DLD1 (cell line): ENCODE results near the gene ERC1.
"Not testable (repeated sequence)": the region's sequence is repeated elsewhere in the genome, so short reads cannot be mapped to it uniquely, and the experiment has no call there.

Experiments
- in situ Hi-C: cut with HindIII; loops from 2 replicates; pipeline ENCODE4 v1.10.0; 2017; ENCODE audit warnings: low sequenced_read_pairs

The ERC1 gene

DNA sequence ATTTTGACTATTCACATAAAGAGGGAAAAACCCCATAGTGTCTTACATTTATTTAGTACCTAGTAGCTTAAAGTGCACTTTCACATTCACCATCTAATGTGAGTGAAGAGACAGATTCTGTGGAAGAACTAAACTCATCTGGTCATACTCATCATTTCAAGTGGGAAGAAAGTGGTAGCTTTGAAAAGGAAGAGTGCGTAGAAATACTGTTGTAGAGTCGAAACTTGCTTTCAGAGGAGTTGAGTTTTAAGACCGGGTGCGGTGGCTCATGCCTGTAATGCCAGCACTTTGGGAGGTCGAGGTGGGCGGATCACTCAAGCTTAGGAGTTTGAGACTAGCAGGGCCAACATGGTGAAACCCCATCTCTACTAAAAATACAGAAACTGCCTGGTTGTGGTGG, 222.2 kb downstream of the ERC1 start:
- in situ Hi-C loops: no loop called here

- in situ Hi-C loops: no loop called here
These were observed 222.7 kb downstream of the ERC1 start for GRCh38 chr12:1213618-1214205.

- in situ Hi-C loops: no loop called here
These were observed 225.5 kb downstream of the ERC1 start for GRCh38 chr12:1216560-1216959.

DNA sequence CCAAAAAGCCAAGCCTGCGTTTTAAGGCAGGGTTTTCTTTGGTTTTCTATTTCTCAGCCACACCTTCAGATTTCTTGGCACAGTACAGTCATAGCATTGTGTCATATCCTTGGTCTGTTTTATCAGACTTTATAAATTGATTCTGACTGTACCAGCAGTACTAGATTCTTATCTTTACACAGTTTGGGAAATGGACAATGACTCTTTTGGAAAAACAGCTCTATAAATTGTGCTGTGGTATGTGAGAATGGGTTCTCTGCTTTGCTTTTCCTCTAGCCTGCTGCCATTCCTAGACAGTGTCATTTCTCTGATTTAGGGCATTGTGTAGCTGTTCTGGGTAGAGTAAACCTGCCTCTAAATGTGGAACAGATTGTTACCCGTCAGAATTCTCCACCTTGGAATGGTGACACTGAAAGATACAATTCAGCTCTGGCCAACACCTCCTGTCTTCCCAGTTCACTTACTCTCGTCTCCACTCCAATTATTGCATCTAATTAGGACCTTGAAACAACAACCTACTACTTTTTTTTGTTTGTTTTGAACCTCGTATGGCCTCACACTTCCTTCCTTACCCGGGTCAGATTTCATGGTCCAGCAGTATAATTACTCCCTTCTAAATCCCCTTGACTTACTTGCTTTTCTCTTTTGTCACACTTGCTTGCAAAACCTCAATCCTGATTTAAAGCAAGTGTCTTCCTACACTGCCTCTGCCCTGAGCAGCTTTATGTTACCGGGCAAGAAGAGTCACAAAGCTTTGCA, 226.3 kb downstream of the ERC1 start:
- in situ Hi-C loops: no loop called here

DNA sequence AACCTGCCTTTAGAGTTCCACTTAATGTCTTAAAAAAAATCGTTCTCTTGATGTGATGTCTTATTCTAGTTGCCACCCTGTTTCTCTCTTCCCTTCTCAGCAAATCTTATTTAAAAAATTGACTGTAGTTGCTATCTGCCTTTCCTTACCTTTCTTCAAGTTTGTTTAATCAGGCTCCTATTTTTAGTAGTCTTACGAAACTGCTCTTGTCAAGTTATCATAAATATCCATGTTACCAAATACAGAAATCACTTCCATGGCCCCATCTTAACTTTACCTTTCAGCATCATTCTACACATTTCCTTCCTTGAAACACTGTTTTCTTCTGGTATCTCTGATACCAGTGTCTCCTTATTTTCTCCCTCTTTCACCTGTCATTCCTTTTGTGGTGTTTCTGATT, 227.3 kb downstream of the ERC1 start:
- in situ Hi-C loops: no loop called here

DNA sequence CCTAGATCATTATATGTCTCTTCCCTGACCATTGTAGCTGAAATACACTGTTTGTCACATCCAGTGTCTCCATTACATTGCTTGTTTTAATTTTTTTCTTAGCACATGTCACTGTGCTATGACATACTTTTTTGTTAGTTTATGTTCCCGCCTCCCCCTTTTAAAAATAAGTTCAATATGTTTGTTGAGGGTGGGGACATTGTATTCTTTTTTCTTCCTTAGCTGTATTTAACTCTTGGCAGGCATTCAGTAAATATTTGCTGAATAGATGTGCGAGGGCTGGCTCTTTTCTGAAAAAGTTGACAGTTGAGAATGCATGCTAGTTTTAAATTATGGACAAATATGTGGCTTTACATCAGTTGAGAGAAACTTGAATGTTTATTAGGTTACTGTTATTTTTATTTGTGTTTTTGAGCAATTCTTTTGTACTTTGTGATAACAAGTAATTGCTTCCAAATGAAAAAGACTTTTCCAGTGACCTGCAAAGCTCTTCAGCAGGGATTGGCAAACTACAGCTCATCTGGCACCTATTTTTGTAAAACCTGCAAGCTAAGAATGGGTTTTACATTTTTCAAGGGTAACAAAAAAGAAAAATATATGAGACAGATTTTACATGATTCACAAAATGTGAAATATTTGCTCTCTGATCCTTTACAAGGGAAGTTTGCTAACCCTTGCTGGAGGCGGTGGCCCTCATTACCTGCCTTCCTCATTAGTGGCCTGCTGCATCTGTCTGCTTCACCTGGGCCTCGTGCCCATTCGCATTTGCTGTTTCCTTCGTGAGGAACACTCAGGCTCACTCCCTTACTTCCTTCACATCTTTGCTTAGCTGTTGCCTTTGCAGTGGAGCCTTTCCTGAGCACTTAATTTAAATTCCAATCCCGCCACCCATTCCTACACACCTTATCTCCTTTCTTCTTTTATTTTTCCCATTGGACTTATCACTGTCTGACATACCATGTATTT, 229.4 kb downstream of the ERC1 start:
- in situ Hi-C loops: no loop called here

- in situ Hi-C loops: no loop called here
These were observed 232.0 kb downstream of the ERC1 start for GRCh38 chr12:1222858-1223639.

DNA sequence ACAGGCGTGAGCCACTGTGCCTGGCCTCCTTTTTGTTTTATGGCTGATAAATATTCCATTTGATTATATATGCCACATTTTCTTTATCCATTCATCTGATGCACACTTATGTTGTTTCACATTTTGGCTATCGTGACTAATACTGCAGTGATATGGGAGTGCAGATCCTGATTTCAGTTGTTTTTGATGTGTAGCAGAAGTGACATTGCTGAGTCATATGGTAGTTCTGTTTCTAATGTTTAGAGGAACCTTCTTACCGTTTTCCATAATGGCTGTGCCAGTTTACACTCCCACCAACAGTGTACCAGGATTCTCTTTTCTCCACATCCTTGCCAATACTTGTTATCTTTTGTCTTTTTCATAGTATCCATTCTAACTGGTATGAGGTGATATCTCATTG, 235.9 kb downstream of the ERC1 start:
- in situ Hi-C loops: no loop called here

DNA sequence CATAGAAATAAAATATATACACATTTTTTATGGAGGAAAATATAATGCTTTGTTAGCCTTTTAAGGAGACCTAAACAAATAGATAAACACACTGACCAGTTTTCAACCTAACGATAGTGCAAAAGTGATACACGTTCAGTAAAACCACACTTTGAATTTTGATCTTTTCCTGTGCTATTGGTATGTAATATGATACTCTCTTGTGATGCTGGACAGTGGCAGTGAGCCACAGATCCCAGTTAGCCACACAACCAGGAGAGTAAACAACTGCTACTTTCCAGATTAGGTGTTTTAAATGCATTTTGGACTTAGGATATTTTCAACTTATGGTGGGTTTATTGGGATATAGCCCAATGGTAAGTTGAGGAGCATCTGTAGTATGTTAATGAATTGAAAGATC, 243.1 kb downstream of the ERC1 start:
- in situ Hi-C loops: no loop called here

GRCh38 chr12:1246637-1247036, 255.6 kb downstream of the ERC1 start:
- in situ Hi-C loops: no loop called here

DNA sequence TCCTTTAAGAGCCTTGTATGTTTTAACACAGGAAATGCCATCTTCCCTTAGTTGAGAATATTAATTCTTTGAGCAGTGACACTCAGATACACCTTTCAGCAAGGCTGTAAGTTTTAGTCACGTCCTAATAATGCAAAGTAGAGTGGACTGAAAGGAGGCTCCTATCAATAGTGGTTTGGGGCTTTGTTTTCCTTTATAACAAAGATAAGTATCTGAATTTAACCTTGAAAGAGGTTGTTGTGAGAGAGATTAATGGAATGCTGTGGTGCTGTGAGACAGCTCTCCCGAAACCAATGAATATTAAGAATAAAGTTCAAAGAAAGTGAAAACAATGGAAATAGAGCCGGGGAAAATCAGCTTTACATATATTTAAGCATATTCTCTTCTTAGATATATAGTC, 259.6 kb downstream of the ERC1 start:
- in situ Hi-C loops: no loop called here

GRCh38 chr12:1252758-1253157, 261.7 kb downstream of the ERC1 start:
- in situ Hi-C loops: no loop called here

DNA sequence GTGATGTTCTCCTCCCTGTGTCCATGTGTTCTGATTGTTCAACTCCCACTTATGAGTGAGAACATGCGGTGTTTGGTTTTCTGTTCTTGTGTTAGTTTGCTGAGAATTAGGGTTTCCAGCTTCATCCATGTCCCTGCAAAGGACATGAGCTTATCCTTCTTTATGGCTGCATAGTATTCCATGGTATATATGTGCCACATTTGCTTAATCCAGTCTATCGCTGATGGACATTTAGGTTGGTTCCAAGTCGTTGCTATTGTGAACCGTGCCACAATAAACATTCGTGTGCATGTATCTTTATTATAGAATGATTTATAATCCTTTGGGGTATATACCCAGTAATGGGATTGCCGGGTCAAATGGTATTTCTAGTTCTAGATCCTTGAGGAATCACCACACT, 264.1 kb downstream of the ERC1 start:
- in situ Hi-C loops: not testable (repeated sequence)

- in situ Hi-C loops: not testable (repeated sequence)
These were observed 264.8 kb downstream of the ERC1 start for GRCh38 chr12:1255854-1256253.

DNA sequence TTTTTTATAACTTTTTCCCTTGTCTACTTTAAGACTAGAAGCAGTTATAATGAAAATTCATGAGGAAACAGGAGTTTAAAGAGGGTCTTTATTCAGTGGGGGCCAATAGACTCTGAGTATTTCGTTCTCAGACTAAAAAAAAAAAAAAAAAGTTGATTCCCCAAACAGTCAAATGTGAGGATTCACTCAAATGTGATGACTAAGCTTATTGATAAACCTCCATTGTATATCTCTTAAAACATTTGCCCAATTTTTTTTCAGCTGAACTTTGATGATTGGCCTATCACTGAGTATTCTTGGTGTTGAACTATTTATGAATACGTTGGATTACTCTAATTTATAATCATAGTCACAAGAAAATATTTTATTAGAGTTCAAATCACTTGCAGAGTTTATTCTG, 265.3 kb downstream of the ERC1 start:
- in situ Hi-C loops: no loop called here

- in situ Hi-C loops: no loop called here
These were observed 266.0 kb downstream of the ERC1 start for GRCh38 chr12:1256991-1257390.

- in situ Hi-C loops: no loop called here
These were observed 271.0 kb downstream of the ERC1 start for GRCh38 chr12:1262011-1262410.

GRCh38 chr12:1267243-1267642, 276.2 kb downstream of the ERC1 start:
- in situ Hi-C loops: no loop called here

DNA sequence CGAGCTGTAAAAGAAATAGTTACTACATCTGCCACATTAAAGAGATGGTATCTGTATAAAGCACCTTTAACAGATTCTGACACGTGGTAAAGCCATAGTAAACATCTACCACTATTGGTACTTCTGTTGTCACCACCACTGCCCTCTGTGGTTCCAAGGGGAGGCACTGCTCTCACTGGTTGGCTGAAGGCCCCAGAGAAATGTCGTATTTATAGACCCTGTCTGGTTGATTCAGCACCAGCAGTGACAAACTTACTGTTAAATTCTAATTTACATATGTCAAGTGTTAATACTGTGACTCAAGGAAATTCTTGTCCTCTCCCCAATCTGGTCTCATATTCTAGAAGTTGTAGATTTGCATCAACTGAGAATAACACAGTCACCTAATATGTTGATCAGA, 281.1 kb downstream of the ERC1 start:
- in situ Hi-C loops: no loop called here

DNA sequence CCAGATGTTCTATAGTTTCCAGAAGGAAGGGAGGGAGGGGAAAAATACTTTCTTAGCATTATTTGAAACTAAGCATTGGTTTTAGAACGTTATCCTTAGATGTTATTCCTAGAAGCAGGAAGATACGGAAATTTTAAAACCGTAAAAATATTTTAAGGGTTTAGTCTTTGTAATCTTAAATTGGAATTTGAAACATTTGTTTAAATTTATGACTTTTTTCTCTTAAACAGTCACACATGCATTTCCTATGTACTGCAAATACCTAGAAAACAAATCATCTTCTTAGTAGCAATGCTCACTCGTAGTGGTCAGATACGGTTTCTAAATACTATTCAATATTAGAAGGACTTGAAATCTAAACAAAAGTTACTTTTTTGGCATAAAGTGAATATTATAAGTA, 282.0 kb downstream of the ERC1 start:
- in situ Hi-C loops: no loop called here

GRCh38 chr12:1277905-1278304, 286.9 kb downstream of the ERC1 start:
- in situ Hi-C loops: no loop called here
